DND-41 (cell line): ENCODE data around the gene P2RX2.

Experiments used
- ATAC-seq: fragments of 200-7000 bp; cut with Tn5 transposase; 3 replicates; pipeline ENCODE4 v1.9.1; 2021; ENCODE audit warnings: low read depth; ENCODE audit not compliant: insufficient read depth
- DNase-seq: peaks from one replicate; pipeline ENCODE4 v3.0.0-alpha.2; 2020
- H2AFZ ChIP-seq: 2 replicates; pipeline ENCODE4 v1.6.0; 2012; ENCODE audit warnings: low read depth, low read length
- H3K27ac ChIP-seq: 2 replicates; pipeline ENCODE4 v1.5.1; 2012; ENCODE audit warnings: low read length, inconsistent platforms
- H3K27me3 ChIP-seq: fragments of 200-600 bp; sonication (generic); 2 replicates; pipeline ENCODE4 v1.6.0; 2012; ENCODE audit warnings: low read length, mild to moderate bottlenecking, inconsistent platforms; ENCODE audit not compliant: insufficient read depth, poor library complexity
- H3K36me3 ChIP-seq: 2 replicates; pipeline ENCODE4 v1.5.1; 2012; ENCODE audit warnings: low read length, inconsistent platforms; ENCODE audit not compliant: insufficient read depth
- H3K4me1 ChIP-seq: 2 replicates; pipeline ENCODE4 v1.5.1; 2012; ENCODE audit warnings: mild to moderate bottlenecking, low read length; ENCODE audit not compliant: insufficient read depth
- H3K4me2 ChIP-seq: 2 replicates; pipeline ENCODE4 v1.6.0; 2012; ENCODE audit warnings: mild to moderate bottlenecking, moderate library complexity, low read length, inconsistent platforms; ENCODE audit not compliant: insufficient read depth
- H3K4me3 ChIP-seq, 2 experiments: fragments of 200-600 bp in 1 of 2; shearing (Covaris generic) in 1 of 2; 2 replicates each; pipeline ENCODE4 v1.5.1; 2012 to 2016; ENCODE audit warnings: inconsistent platforms in 2 of 2, low read length in 2 of 2, mild to moderate bottlenecking in 2 of 2, low read depth in 1 of 2, moderate library complexity in 1 of 2
- H3K79me2 ChIP-seq: 2 replicates; pipeline ENCODE4 v1.6.0; 2012; ENCODE audit warnings: low read length, inconsistent platforms; ENCODE audit not compliant: insufficient read depth
- H3K9ac ChIP-seq: 2 replicates; pipeline ENCODE4 v1.6.0; 2012; ENCODE audit warnings: low read depth, mild to moderate bottlenecking, inconsistent platforms, low read length, moderate library complexity
- H3K9me3 ChIP-seq: 2 replicates; pipeline ENCODE4 v1.5.1; 2012; ENCODE audit warnings: low read length, moderate library complexity, mild to moderate bottlenecking, inconsistent platforms; ENCODE audit not compliant: insufficient read depth, severe bottlenecking
- H4K20me1 ChIP-seq: 2 replicates; pipeline ENCODE4 v1.6.0; 2012; ENCODE audit warnings: low read length; ENCODE audit not compliant: insufficient read depth
- CTCF ChIP-seq: IDR thresholded peaks from 2 replicates; pipeline ENCODE4 v1.5.1; 2012; ENCODE audit warnings: borderline replicate concordance, low read length, moderate library complexity, mild to moderate bottlenecking; ENCODE audit not compliant: poor library complexity, severe bottlenecking; ENCODE audit errors: extremely low read depth
- EZH2 ChIP-seq: IDR thresholded peaks from 3 replicates; pipeline ENCODE4 v1.6.1; 2012; ENCODE audit warnings: borderline replicate concordance, low read depth, mild to moderate bottlenecking, moderate library complexity, low read length, inconsistent platforms; ENCODE audit not compliant: severe bottlenecking

P2RX2 gene

GRCh38 chr12:132668191-132669088, 49.9 kb downstream of the P2RX2 start:
- no peaks in the 10 kb centered on the region for H3K27me3 ChIP-seq
- H3K4me2 ChIP-seq: no peak overlapping the region
- H3K4me3 ChIP-seq: no peak overlapping the region
- TF ChIP-seq EZH2 (no peak), CTCF (no peak)
- ATAC-seq: no peak
- H3K79me2 ChIP-seq: peaks cover 21% of the 10 kb centered on the region; the same call in 1 of the 2 replicates
- H3K9me3 ChIP-seq: no peaks in the 10 kb centered on the region
- no peak for DNase-seq
- no peak overlapping the region for H3K9ac ChIP-seq
- H2AFZ ChIP-seq: no peak overlapping the region
- H3K27ac ChIP-seq: no peak overlapping the region
- peaks cover 96% of the 10 kb centered on the region for H3K36me3 ChIP-seq
- H3K4me1 ChIP-seq: peaks cover 45% of the 10 kb centered on the region
- peaks cover 41% of the 10 kb centered on the region for H4K20me1 ChIP-seq

GRCh38 chr12:132669166-132669879, 50.7 kb downstream of the P2RX2 start:
- H3K9ac ChIP-seq: no peak overlapping the region
- H3K79me2 ChIP-seq: peaks cover 23% of the 10 kb centered on the region; the same call in 1 of the 2 replicates
- ATAC-seq (no peak), DNase-seq (no peak)
- no peaks in the 10 kb centered on the region for H3K9me3 ChIP-seq
- no peak overlapping the region for H3K27ac ChIP-seq
- peaks cover 43% of the 10 kb centered on the region for H4K20me1 ChIP-seq
- TF ChIP-seq EZH2: no peak
- TF ChIP-seq CTCF: no peak
- peaks cover 95% of the 10 kb centered on the region for H3K36me3 ChIP-seq
- no peak overlapping the region for H2AFZ ChIP-seq
- no peaks in the 10 kb centered on the region for H3K27me3 ChIP-seq
- H3K4me1 ChIP-seq: peaks cover 36% of the 10 kb centered on the region
- no peak overlapping the region for H3K4me3 ChIP-seq
- H3K4me2 ChIP-seq: no peak overlapping the region
